CD4-positive, alpha-beta T cell treated with Interferon alpha-2 for 1 hour (primary cell): ENCODE results near the gene KLF5.
"Not testable (repeated sequence)": the region's sequence is repeated elsewhere in the genome, so short reads cannot be mapped to it uniquely, and the experiment has no call there.

ENCODE experiments used
- DNase-seq, 2 donors: peaks; one replicate each; pipeline ENCODE4 v3.0.0-alpha.2; 2020 to 2022

KLF5 gene

GRCh38 chr13:73058736-73059459 lies at the start of gene KLF5:
KLF5 (plus strand) TSS chr13:73059005; CDS start chr13:73059328, 323 bp downstream.
- peak; percentile 91 to 95 for DNase-seq

- no peak for DNase-seq
Observed at GRCh38 chr13:73011751-73012150, 47.1 kb upstream of the KLF5 start.

- no peak for DNase-seq
Observed at GRCh38 chr13:73015805-73016204, 43.0 kb upstream of the KLF5 start.

GRCh38 chr13:73018336-73018735 lies 40.5 kb upstream of the KLF5 start:
- DNase-seq, result no peak

GRCh38 chr13:73025217-73026012 lies 33.4 kb upstream of the KLF5 start:
- DNase-seq, result no peak

- DNase-seq, result no peak
Observed at GRCh38 chr13:73034901-73035300, 23.9 kb upstream of the KLF5 start.

GRCh38 chr13:73035660-73036059 lies 23.1 kb upstream of the KLF5 start:
- DNase-seq, result no peak

GRCh38 chr13:73036566-73036965 lies 22.2 kb upstream of the KLF5 start:
- DNase-seq, result no peak

GRCh38 chr13:73038064-73038463 lies 20.7 kb upstream of the KLF5 start:
- DNase-seq, result no peak

- no peak for DNase-seq
Observed at GRCh38 chr13:73039201-73040108, 19.4 kb upstream of the KLF5 start.

GRCh38 chr13:73040484-73040883 lies 18.3 kb upstream of the KLF5 start:
- no peak for DNase-seq

- DNase-seq, result no peak
Observed at GRCh38 chr13:73040968-73041596, 17.7 kb upstream of the KLF5 start.

GRCh38 chr13:73045031-73045430 lies 13.8 kb upstream of the KLF5 start:
- DNase-seq, result no peak

- DNase-seq, result not testable (repeated sequence)
Observed at GRCh38 chr13:73048615-73049014, 10.2 kb upstream of the KLF5 start.

GRCh38 chr13:73054712-73055111 lies 4.1 kb upstream of the KLF5 start:
- no peak for DNase-seq

- DNase-seq, result no peak
Observed at GRCh38 chr13:73055813-73056564, 2.8 kb upstream of the KLF5 start.

GRCh38 chr13:73056565-73056962 lies 2.2 kb upstream of the KLF5 start:
- DNase-seq, result no peak

GRCh38 chr13:73057284-73058063 lies 1.3 kb upstream of the KLF5 start:
- no peak for DNase-seq

- no peak for DNase-seq
Observed at GRCh38 chr13:73058064-73058313, 816 bp upstream of the KLF5 start.

GRCh38 chr13:73058432-73058735 lies 421 bp upstream of the KLF5 start:
- no peak for DNase-seq

GRCh38 chr13:73059460-73060250 lies 850 bp downstream of the KLF5 start:
- peak; percentile 11 to 57 for DNase-seq
